Measurements from ENCODE around the gene IGFBP4.

GRCh38 chr17:40447148-40447644 lies 3.9 kb downstream of the IGFBP4 start:
- TF ChIP-seq POLR2A (IDR thresholded peaks at IDR 0.05; ENCODE audit: low read depth, low read length) (no peak), SPI1 (IDR thresholded peaks at IDR 0.05; ENCODE audit: low read depth, low read length) (no peak), TAF1 (IDR thresholded peaks at IDR 0.05; ENCODE audit: low read depth, low read length) (no peak), POLR2AphosphoS5 (IDR thresholded peaks at IDR 0.05; ENCODE audit: low read depth, low read length) (no peak), PAX5 (IDR thresholded peaks at IDR 0.05; ENCODE audit: insufficient read depth, low read length, severe bottlenecking) (no peak), POU2F2 (IDR thresholded peaks at IDR 0.05; ENCODE audit: low read depth, low read length) (no peak)

Data from GM12891 (cell line).